H1 (cell line): ENCODE measurements around the gene KIF1B. TPM values are rescaled to one million over a fixed set of nuclear protein-coding genes. Genes with fewer than 3 reads are reported as not detected.

ENCODE experiments used
- CHD7 ChIP-seq: fragments of 300-600 bp; sonication (generic); IDR thresholded peaks from 2 replicates; pipeline ENCODE4 v1.7.1; 2012; ENCODE audit warnings: low read length, moderate library complexity, mild to moderate bottlenecking, inconsistent platforms; ENCODE audit not compliant: insufficient replicate concordance
- NRF1 ChIP-seq: IDR thresholded peaks from 2 replicates; pipeline ENCODE4 v1.6.1; 2011; ENCODE audit warnings: mild to moderate bottlenecking, low read depth, low read length, improper control_type of control experiment
- polyA plus RNA-seq, 7 experiments: library from polyadenylated mRNA; depleted of rRNA in 3 of 7; stranded (reverse) in 5 of 7; unstranded in 2 of 7; fragments of >200 nt in 5 of 7; fragments of 200-250 nt in 2 of 7; gene quantifications; 1 replicate in 5 of 7; 2 replicates in 1 of 7; 4 replicates in 1 of 7; pipeline versions ENCODE4 v1.2.1 to v1.2.3, GENCODE V29; 2011 to 2013; ENCODE audit warnings: missing spikeins in 2 of 7, mixed read lengths in 2 of 7
- total RNA-seq: library from RNA; stranded (reverse); fragmentation: NEBNext Ultra II Directional; extraction: Animal tissue kit (Norgen Biotek cat#: 25700); gene quantifications from 2 replicates; pipeline ENCODE4 v1.2.1, GENCODE V29; 2021

Gene KIF1B
- total and polyA plus RNA-seq, 2 of the 8 experiments (the other 6 are each of a cell fraction or from before 2014, with no cell fraction given): 39.1 to 74.2 TPM

- TF ChIP-seq CHD7 (no peak), NRF1 (no peak)
These were observed 20.7 kb upstream of the KIF1B start (continued) for GRCh38 chr1:10189659-10190058.
